ENCODE measurements around the gene SPECC1L. TPM values are rescaled to one million over a fixed set of nuclear protein-coding genes. Genes with fewer than 3 reads are reported as not detected.
A peak's percentile ranks its signal among the peaks of the same experiment; 100 is the strongest.
"Not testable (repeated sequence)": the region's sequence is repeated elsewhere in the genome, so short reads cannot be mapped to it uniquely, and the experiment has no call there.

SPECC1L gene
- total RNA-seq, 1 experiment from 2014 or later, result 22.4 TPM

DNA sequence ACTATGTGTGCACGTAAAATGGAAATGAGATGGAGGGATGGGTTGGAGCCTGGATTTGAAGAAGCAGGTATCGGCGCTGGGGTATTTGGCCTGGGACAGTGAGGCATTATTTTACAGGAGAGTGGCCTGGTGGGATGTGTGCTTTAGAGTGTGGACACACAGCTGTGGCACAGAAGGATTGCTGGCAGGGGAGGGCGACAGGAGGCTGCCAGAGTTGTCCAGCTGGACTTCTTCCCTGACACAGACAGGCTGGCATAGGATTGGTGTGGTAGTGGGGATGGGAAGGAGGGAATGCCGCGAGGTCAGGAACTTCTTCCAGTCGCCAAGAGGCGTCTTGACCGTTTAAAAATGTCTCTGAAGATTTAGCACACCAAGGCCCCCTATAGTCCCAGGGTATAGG is 16.6 kb downstream of the SPECC1L start:
- DNase-seq (ENCODE audit: low read depth), result not testable (repeated sequence)

DNA sequence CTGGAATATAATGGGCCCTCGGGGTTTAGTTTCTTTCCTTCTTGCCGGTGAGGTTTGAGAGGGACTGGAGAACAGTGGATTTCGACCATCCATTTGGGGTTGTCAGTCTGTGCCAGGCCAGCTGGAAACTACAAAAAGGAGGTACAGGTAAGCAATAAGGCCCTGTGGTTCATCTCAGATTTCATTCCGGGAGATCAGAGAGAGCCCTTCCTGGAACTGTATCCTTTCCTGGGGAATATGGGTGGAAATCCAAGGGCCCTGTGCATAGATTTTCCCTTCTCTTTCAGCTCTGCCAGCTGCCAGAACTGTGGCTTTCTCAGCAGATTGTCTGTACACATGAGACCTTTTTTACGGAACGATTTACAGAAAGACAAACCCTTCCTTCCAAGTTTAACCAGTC is 17.2 kb downstream of the SPECC1L start:
- not testable (repeated sequence) for DNase-seq (ENCODE audit: low read depth)

- DNase-seq (ENCODE audit: low read depth), result peak; percentile 81
These were observed 18.5 kb downstream of the SPECC1L start for GRCh38 chr22:24289114-24289513.

GRCh38 chr22:24289741-24290163 is 19.1 kb downstream of the SPECC1L start:
- peak; percentile 59 for DNase-seq (ENCODE audit: low read depth)

GRCh38 chr22:24290459-24290858 is 19.8 kb downstream of the SPECC1L start:
- no peak for DNase-seq (ENCODE audit: low read depth)

- DNase-seq (ENCODE audit: low read depth), result no peak
These were observed 21.0 kb downstream of the SPECC1L start for GRCh38 chr22:24291515-24292201.

GRCh38 chr22:24292202-24292830 is 21.7 kb downstream of the SPECC1L start:
- not testable (repeated sequence) for DNase-seq (ENCODE audit: low read depth)

DNA sequence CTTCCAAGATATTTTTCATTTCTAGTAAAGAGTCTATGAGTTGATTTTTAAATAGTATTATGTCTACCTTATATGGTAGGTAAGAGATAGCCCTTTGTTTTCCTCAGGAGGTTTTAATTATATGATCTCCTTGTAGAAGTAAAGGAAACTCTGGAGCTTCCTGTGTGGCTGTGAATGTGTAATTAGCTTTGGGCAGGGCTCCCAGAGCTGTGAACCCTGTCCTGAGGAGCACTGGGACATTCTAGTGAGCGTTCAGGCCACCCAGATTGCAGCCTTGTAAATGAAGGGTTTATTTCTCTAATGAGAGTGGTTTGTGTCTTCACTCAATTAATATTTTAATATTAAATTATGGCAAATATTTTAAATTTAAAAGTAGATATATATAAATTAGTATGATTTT is 24.3 kb downstream of the SPECC1L start:
- not testable (repeated sequence) for DNase-seq (ENCODE audit: low read depth)

DNA sequence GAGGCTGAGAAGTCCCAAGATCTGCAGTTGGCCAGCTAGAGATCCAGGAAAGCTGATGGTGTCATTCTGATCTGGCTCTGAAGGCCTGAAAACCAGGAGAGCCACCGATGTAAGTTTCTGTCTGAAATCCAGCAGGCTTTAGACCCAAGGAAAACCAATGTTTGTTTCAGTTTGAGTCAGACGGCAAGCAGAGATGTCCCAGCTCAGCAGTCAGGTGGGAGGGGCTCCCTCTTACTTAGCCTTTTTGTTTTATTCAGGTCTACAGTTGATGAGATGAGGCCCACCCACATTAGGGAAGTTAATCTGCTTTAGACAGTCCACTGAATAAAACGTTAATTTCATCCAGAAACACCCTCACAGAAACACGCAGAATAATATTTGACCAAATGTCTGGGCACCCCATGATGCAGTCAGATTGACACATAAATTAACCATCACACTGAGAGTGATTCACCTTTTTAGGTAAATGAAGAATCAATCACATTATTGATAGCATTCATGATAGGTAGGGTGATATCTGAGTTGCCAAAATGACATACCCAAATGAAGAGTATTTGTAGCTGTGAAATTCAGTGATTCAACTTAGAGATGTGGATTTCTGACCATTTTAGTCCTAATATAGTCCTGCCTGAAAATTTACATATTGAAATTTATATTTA is 28.0 kb downstream of the SPECC1L start:
- not testable (repeated sequence) for DNase-seq (ENCODE audit: low read depth)

- peak; percentile 21 for DNase-seq (ENCODE audit: low read depth)
These were observed 29.9 kb downstream of the SPECC1L start for GRCh38 chr22:24300522-24300921.

- DNase-seq (ENCODE audit: low read depth), result no peak
These were observed 32.0 kb downstream of the SPECC1L start for GRCh38 chr22:24302591-24302990.

GRCh38 chr22:24303007-24303406 is 32.4 kb downstream of the SPECC1L start:
- no peak for DNase-seq (ENCODE audit: low read depth)

GRCh38 chr22:24304062-24304675 is 33.5 kb downstream of the SPECC1L start:
- DNase-seq (ENCODE audit: low read depth), result no peak

- peak; percentile 12 for DNase-seq (ENCODE audit: low read depth)
These were observed 34.6 kb downstream of the SPECC1L start for GRCh38 chr22:24305260-24305692.

DNA sequence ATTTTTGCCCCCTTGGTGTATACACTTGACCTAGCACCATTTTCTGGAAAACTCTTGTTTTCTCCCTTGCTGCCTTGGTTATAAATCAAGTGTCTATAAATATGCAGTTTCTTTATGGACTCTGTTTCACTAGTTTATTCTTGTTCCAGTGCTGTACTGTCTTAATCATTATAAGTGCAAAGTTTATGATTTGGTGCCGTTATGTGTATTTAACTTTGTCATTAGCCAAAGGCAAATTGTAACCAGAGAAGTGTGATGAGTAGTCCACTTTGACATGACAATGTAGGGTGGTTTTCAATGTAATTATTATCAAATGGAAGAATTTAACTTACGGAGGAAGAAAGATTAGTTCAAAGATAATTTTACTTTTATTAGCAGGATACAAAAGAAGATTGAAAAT is 40.3 kb downstream of the SPECC1L start:
- peak; percentile 26 for DNase-seq (ENCODE audit: low read depth)

GRCh38 chr22:24315367-24315966 is 44.8 kb downstream of the SPECC1L start:
- peak; percentile 73 for DNase-seq (ENCODE audit: low read depth)

- not testable (repeated sequence) for DNase-seq (ENCODE audit: low read depth)
These were observed 45.6 kb downstream of the SPECC1L start for GRCh38 chr22:24316264-24316663.

- DNase-seq (ENCODE audit: low read depth), result not testable (repeated sequence)
These were observed 46.9 kb downstream of the SPECC1L start for GRCh38 chr22:24317511-24317910.

DNA sequence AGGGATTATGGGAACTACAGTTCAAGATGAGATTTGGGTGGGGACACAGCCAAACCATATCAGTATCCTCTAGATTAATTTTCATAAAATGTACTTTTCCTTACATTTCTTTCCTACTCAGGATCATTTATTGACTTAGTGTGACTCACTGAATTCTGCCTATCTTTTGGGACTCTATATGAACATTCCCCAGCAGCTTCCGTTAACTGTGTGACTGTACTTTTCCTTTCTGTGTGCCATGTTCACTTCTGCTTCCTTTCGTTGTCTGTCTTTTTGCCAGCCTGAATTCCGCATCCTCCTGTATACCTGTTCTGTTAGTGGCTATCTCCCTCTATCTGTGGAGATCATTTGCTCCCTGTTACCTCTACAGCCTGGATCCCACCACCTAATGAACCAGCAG is 48.8 kb downstream of the SPECC1L start:
- no peak for DNase-seq (ENCODE audit: low read depth)

DNA sequence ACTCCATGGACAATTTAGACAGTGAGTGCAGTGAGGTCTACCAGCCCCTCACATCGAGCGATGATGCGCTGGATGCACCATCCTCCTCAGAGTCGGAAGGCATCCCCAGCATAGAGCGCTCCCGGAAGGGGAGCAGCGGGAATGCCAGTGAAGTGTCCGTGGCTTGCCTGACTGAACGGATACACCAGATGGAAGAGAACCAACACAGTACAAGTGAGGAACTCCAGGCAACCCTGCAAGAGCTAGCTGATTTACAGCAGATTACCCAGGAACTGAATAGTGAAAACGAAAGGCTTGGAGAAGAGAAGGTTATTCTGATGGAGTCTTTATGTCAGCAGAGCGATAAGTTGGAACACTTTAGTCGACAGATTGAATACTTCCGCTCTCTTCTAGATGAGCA is 51.4 kb downstream of the SPECC1L start:
- no peak for DNase-seq (ENCODE audit: low read depth)

- DNase-seq (ENCODE audit: low read depth), result no peak
These were observed 51.9 kb downstream of the SPECC1L start for GRCh38 chr22:24322522-24322921.

- no peak for DNase-seq (ENCODE audit: low read depth)
These were observed 52.6 kb downstream of the SPECC1L start for GRCh38 chr22:24323233-24323632.

Measured in M059J (cell line).